K562 treated with DMSO at 1 percent for 24 hours (cell line): Measurements from ENCODE around the gene POTEB2. TPM values are rescaled to one million over a fixed set of nuclear protein-coding genes. Genes with fewer than 3 reads are reported as not detected.

Source experiments
- total RNA-seq: library from RNA; unstranded; fragments of 300-600 nt; gene quantifications from 2 replicates; pipeline ENCODE4 v1.2.3, GENCODE V29; 2022; ENCODE audit warnings: low read depth; ENCODE audit not compliant: insufficient read depth

Gene POTEB2
- total RNA-seq = not detected in 2 replicates

DNA sequence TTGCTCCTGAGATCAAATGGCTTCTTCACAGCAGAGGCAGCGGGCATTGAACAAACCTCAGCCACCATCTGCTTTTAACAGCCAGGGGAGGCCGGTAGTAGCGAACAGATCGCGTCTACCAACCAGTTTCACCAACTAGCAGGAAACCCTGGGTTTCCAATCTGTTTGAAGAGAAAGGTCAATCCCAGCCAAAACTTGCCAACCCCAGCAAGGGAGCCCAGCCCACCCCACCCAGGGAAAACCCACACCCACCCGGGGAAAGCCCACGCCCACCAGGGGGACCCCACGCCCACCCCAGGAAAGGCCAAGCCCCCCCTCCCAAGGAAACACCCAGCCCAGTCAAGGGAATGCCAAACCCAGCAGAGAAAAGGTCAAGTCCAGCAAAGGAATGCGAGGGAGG is at the start of gene POTEB2:
Gene POTEB2, minus strand, starts transcription at position 101 of the 400 bp plus-strand sequence. Its CDS starts 33 bp downstream, at position 68.

